ENCODE data around the gene ZNF469. TPM values are rescaled to one million over a fixed set of nuclear protein-coding genes. Genes with fewer than 3 reads are reported as not detected.
A peak's percentile ranks its signal among the peaks of the same experiment; 100 is the strongest.

ZNF469 gene
- total and polyA plus RNA-seq, 7 donors, result under 0.01 to 1.7 (median 0.36) TPM

DNA sequence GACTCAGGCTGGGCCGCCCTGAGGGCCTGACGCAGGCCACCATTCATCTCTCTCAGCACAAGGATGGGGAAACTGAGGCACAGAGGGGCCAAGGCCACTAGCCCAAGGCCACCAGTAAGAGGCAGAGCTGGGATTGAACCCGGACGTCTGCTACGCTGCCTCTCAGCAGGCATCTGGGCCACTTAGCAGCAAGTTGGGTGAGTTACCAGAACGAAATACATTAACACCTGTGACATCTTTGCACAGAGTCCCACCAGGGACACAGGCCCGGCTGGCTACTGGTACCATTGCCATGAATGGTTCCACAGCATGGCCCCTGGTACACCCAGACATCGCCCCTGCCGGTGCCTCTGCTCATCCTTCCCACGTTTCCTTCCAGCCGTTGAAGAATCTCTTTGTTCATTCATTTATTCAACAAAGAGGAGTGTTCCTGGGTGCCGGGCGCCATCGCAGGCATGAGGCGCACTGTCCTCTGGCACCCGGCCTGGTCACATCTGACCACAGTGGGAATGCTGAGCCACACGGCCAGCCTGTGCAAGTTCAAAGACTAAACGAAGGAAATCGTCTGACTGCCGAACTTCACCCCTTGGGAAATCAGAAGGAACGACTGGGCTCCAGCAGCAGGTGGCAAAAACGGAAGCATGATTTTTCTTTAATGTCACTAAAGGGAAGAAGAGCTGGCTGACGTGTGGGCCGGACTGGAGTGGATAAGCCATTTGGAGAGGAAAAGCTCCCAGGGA is 7.4 kb upstream of the ZNF469 start:
- H3K27ac ChIP-seq, result peak overlapping the region in 2 of 4 donors; percentile 37 to 49
- H3K9me3 ChIP-seq, result no peaks in the 10 kb centered on the region
- TF ChIP-seq, protein P1, sequence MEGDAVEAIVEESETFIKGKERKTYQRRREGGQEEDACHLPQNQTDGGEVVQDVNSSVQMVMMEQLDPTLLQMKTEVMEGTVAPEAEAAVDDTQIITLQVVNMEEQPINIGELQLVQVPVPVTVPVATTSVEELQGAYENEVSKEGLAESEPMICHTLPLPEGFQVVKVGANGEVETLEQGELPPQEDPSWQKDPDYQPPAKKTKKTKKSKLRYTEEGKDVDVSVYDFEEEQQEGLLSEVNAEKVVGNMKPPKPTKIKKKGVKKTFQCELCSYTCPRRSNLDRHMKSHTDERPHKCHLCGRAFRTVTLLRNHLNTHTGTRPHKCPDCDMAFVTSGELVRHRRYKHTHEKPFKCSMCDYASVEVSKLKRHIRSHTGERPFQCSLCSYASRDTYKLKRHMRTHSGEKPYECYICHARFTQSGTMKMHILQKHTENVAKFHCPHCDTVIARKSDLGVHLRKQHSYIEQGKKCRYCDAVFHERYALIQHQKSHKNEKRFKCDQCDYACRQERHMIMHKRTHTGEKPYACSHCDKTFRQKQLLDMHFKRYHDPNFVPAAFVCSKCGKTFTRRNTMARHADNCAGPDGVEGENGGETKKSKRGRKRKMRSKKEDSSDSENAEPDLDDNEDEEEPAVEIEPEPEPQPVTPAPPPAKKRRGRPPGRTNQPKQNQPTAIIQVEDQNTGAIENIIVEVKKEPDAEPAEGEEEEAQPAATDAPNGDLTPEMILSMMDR (IDR thresholded peaks at IDR 0.05), result no peak
- TF ChIP-seq POLR2A (IDR thresholded peaks at IDR 0.05) (no peak), POLR2AphosphoS5 (IDR thresholded peaks at IDR 0.05) (no peak), EP300 (IDR thresholded peaks at IDR 0.05) (no peak)
- no peaks in the 10 kb centered on the region for H3K27me3 ChIP-seq
- intact Hi-C loops (cut with DNase I), result no loop called here
- H3K36me3 ChIP-seq, result no peaks in the 10 kb centered on the region
- no peak overlapping the region for H3K4me3 ChIP-seq
- WGBS, 2 donors, result 76 to 82% methylated on average over 24 of the region's 24 CpGs
- peaks cover 0 to 6% (median 0%) of the 10 kb centered on the region in 4 donors for H3K4me1 ChIP-seq
- DNase-seq, result peak; percentile 53

DNA sequence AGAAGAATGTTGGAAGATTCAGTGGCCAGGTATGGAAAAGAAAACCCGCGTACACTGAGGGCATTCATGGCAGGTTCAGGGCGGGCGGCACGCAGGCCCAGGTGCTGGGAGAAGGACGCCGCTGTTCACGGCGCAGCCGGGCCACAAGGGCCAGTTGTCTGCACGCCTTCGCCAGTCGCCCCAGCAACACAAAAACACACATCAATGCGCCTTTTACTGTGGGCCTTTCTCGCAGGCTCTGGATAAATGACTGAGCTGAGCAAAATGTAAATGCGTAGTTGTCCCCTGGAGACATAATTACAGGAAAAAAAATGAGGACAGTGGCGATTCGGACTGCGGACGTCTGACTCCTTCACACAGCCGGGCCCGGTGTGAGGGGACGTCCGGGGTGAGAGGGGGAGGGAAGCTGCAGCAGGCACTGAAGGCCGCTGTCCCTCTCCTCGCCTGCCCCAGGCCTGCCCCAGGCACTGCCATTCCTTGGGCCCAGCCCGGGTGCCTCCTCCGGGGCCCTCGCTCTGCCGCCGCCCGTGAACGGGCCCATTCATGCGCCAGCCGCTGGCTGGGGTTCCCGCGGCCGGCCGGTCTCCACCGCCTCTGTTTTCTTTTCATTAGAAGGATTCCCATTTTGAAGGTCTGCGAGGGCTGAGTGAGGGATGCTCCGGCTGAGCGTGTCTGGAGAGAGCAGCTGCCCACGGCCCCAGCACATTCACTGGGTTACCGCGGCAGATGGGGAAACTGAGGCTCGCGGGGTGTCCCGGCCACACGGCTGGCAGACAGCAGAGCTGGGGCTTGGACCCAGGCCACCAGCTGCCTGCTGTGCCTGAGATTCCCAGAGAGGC is 6.5 kb upstream of the ZNF469 start:
- H3K36me3 ChIP-seq, result no peaks in the 10 kb centered on the region
- peaks cover 0 to 6% (median 0%) of the 10 kb centered on the region in 4 donors for H3K4me1 ChIP-seq
- H3K27me3 ChIP-seq, result no peaks in the 10 kb centered on the region
- peak; percentile 52 for DNase-seq
- intact Hi-C loops (cut with DNase I), result no loop called here
- no peaks in the 10 kb centered on the region for H3K9me3 ChIP-seq
- 83% methylated on average over 50 of the region's 50 CpGs for WGBS, 2 donors
- H3K27ac ChIP-seq, result peak overlapping the region in 3 of 4 donors; percentile 31 to 49 (median 37)
- H3K4me3 ChIP-seq, result no peak overlapping the region
- no peak for TF ChIP-seq POLR2AphosphoS5 (IDR thresholded peaks at IDR 0.05)
- TF ChIP-seq POLR2A (IDR thresholded peaks at IDR 0.05), result no peak
- no peak for TF ChIP-seq EP300 (IDR thresholded peaks at IDR 0.05)
- TF ChIP-seq, protein P1 (IDR thresholded peaks at IDR 0.05), result no peak

DNA sequence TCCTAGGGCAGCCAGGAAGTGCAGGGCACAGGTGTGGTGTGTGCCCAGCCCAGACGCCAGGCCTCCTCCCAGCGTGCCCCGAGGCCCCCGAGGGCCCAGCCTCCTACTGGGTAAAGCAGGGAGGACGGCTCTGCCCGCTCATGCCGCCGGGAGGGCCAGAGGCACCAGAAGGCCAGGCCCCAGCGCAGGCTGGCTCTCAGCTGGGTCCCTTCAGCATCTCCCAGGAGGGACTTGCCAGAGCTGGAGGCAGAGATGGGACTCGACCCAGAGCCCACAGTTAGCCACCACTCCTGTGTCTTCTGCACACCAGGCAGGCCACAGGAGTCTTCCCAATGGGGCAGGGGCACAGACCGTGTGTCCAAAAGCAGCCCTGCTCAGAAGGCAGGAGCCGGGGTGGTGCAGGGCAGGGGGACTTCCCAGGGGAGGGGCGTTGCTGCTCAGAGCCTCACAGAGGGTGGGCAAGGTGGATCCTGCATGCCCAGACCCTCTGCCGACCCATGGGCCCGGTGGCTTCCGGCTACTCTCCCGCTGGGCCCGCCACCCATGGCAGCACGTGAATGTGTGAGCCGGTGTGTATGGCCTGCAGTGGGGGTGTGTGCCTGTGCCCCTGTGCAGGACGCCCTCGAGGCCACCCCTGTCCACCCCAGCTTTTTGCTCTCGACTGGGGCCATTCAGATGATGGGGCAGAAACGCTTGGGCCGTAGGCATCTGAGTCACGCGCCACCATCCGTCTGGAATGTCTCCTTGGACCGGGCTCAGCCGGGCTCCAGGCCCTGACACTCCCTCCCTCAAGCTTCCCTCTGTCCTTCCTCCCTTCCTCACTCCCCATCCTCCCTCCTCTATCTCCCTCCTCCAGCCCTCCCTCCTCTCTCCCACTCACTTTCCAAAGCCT is 5.7 kb upstream of the ZNF469 start:
- no peak overlapping the region for H3K4me3 ChIP-seq
- H3K9me3 ChIP-seq, result no peaks in the 10 kb centered on the region
- H3K27ac ChIP-seq, result peak overlapping the region in 3 of 4 donors; percentile 31 to 49 (median 37)
- no peaks in the 10 kb centered on the region for H3K36me3 ChIP-seq
- no peak for TF ChIP-seq POLR2AphosphoS5 (IDR thresholded peaks at IDR 0.05)
- TF ChIP-seq POLR2A (IDR thresholded peaks at IDR 0.05), result no peak
- TF ChIP-seq, protein P1 (IDR thresholded peaks at IDR 0.05), result no peak
- TF ChIP-seq EP300 (IDR thresholded peaks at IDR 0.05), result no peak
- DNase-seq, result peak; percentile 62
- peaks cover 0 to 6% (median 0%) of the 10 kb centered on the region in 4 donors for H3K4me1 ChIP-seq
- 73 to 84% methylated on average over 30 of the region's 30 CpGs for WGBS, 2 donors
- intact Hi-C loops (cut with DNase I), result no loop called here
- no peaks in the 10 kb centered on the region for H3K27me3 ChIP-seq

DNA sequence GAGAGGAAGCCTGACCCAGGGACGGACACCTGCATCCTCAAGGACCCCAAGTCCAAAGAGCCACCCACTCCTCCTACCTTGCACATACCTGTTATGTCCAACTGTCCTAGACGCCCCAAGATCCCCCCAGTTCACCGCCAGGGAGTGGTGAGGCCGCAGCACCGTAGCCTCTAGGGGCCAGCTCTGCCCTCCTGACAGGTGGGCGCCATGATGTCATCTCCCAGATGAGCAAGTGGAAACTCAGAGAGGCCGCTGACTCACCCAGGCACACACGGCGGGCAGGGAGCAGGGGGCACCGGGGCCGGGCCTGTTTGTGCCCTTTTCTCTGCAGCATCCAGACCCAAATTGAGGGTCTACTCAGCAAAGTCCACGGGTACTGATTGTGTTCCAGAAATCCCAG is 4.8 kb upstream of the ZNF469 start:
- no peak overlapping the region for H3K27ac ChIP-seq
- peak; percentile 40 for DNase-seq
- no peaks in the 10 kb centered on the region for H3K9me3 ChIP-seq
- H3K4me3 ChIP-seq, result no peak overlapping the region
- WGBS, 2 donors, result 86 to 92% methylated on average over 12 of the region's 12 CpGs
- H3K36me3 ChIP-seq, result no peaks in the 10 kb centered on the region
- TF ChIP-seq, protein P1 (IDR thresholded peaks at IDR 0.05), result no peak
- TF ChIP-seq POLR2A (IDR thresholded peaks at IDR 0.05), result no peak
- TF ChIP-seq EP300 (IDR thresholded peaks at IDR 0.05), result no peak
- TF ChIP-seq POLR2AphosphoS5 (IDR thresholded peaks at IDR 0.05), result no peak
- intact Hi-C loops (cut with DNase I), result no loop called here
- H3K4me1 ChIP-seq, result peaks cover 0 to 10% (median 6%) of the 10 kb centered on the region in 4 donors
- H3K27me3 ChIP-seq, result peaks cover 0 to 6% (median 0%) of the 10 kb centered on the region in 3 donors
